K562 (cell line): ENCODE measurements around the gene TDRD3. TPM values are rescaled to one million over a fixed set of nuclear protein-coding genes. Genes with fewer than 3 reads are reported as not detected.

Experiments used
- CTCF ChIP-seq, 3 experiments: IDR thresholded peaks in 2 of 3; conservative IDR thresholded peaks in 1 of 3; 2 replicates each; pipeline ENCODE4 v1.5.1; 2011 to 2012; ENCODE audit warnings: low read length in 3 of 3, mild to moderate bottlenecking in 3 of 3, control low read depth in 2 of 3, improper control_type of control experiment in 1 of 3, inconsistent platforms in 1 of 3, low read depth in 1 of 3, mixed read lengths in 1 of 3, moderate library complexity in 1 of 3; ENCODE audit not compliant: insufficient read depth in 2 of 3
- PTRF ChIP-seq: fragments of 450-650 bp; IDR thresholded peaks from 2 replicates; pipeline ENCODE4 v1.6.1; 2016; ENCODE audit warnings: mild to moderate bottlenecking, missing genetic modification characterization, missing compliant biosample characterization
- REST ChIP-seq, 2 experiments: fragments of 450-650 bp; formaldehyde crosslinking in 1 of 2; IDR thresholded peaks; 2 replicates each; pipeline versions ENCODE4 v1.4.0 to v1.6.1; 2014 to 2020; ENCODE audit warnings: mild to moderate bottlenecking in 2 of 2, borderline replicate concordance in 1 of 2, low read depth in 1 of 2
- TEAD2 ChIP-seq: fragments of 450-650 bp; IDR thresholded peaks from 2 replicates; pipeline ENCODE4 v1.6.1; 2016; ENCODE audit warnings: missing genetic modification characterization, control low read depth, missing compliant biosample characterization
- YY1 ChIP-seq, 3 experiments: IDR thresholded peaks; 2 replicates each; pipeline ENCODE4 v1.6.1; 2011; ENCODE audit warnings: low read length in 2 of 3, mild to moderate bottlenecking in 2 of 3, moderate library complexity in 2 of 3, borderline replicate concordance in 1 of 3, control low read depth in 1 of 3, low read depth in 1 of 3; ENCODE audit not compliant: insufficient read depth in 3 of 3, insufficient replicate concordance in 2 of 3, control insufficient read depth in 1 of 3, insufficient read length in 1 of 3; ENCODE audit errors: extremely low read depth in 1 of 3
- polyA plus RNA-seq, 8 experiments: library from polyadenylated mRNA; depleted of rRNA in 4 of 8; stranded (reverse) in 5 of 8; unstranded in 3 of 8; fragments of >200 nt; fragmentation: Nextera tagmentation in 2 of 8; fragmentation: Illumina TruSeq in 1 of 8; extraction: Ambion mirVana in 2 of 8; extraction: Trizol in 1 of 8; gene quantifications; 2 replicates each; pipeline versions ENCODE4 v1.2.1 to v1.2.3, GENCODE V29; 2011 to 2014; ENCODE audit warnings: inconsistent platforms in 1 of 8, missing spikeins in 1 of 8
- total RNA-seq, 7 experiments: library from RNA; depleted of rRNA in 6 of 7; stranded (reverse); fragments of >200 nt in 6 of 7; fragmentation: Illumina TruSeq in 2 of 7; extraction: Trizol in 2 of 7; gene quantifications; 2 replicates each; pipeline versions ENCODE4 v1.2.1 to v1.2.3, GENCODE V29; 2011 to 2021; ENCODE audit warnings: low replicate concordance in 1 of 7

Gene TDRD3
- total and polyA plus RNA-seq, 9 of the 15 experiments (the other 6 are each of a cell fraction or from before 2014, with no cell fraction given) = 3.6 to 16.4 (median 9.5) TPM

GRCh38 chr13:60583911-60584753 lies 187.1 kb downstream of the TDRD3 start (continued):
- TF ChIP-seq REST (IDR thresholded peaks at IDR 0.05; ENCODE audit: borderline replicate concordance) (no peak), REST (CRISPR knock-in tag; IDR thresholded peaks at IDR 0.05; ENCODE audit: low read depth) (peak; percentile 46; the same call in 1 of the 2 replicates), TEAD2 (tag) (no peak), YY1 (IDR thresholded peaks at IDR 0.05; ENCODE audit: borderline replicate concordance in 1 of 3, control insufficient read depth in 1 of 3, extremely low read depth in 1 of 3, insufficient read depth in 3 of 3, insufficient read length in 1 of 3, insufficient replicate concordance in 2 of 3, low read depth in 1 of 3, low read length in 2 of 3) (no peak), CTCF (IDR thresholded peaks at IDR 0.05 in 2 of 3, conservative IDR thresholded peaks at IDR 0.05 in 1 of 3; ENCODE audit: insufficient read depth in 2 of 3, low read depth in 1 of 3, low read length in 3 of 3) (no peak), PTRF (tag) (peak; percentile 58; the same call in 1 of the 2 replicates)
- TF ChIP-seq, all 486 proteins: peak for 102
